OCI-LY1 (cell line): ENCODE results near the gene ERCC1.

ENCODE experiments used
- H2AFZ ChIP-seq: fragments of 200-600 bp; sonication (generic), shearing (Covaris generic); 2 replicates; pipeline ENCODE4 v1.6.0; 2014; ENCODE audit warnings: antibody characterized with exemption, mild to moderate bottlenecking, low read length
- H3F3A ChIP-seq: fragments of 200-600 bp; sonication (generic), shearing (Covaris generic); 2 replicates; pipeline ENCODE4 v1.6.0; 2014; ENCODE audit warnings: mild to moderate bottlenecking, antibody characterized with exemption, low read length, moderate library complexity; ENCODE audit not compliant: insufficient read depth
- H3K27ac ChIP-seq: fragments of 200-600 bp; sonication (generic); 2 replicates; pipeline ENCODE4 v1.5.1; 2014; ENCODE audit warnings: low read length, mixed run types, mild to moderate bottlenecking, low read depth; ENCODE audit not compliant: poor library complexity, severe bottlenecking
- H3K27me3 ChIP-seq: fragments of 200-600 bp; sonication (generic); 2 replicates; pipeline ENCODE4 v1.6.0; 2014; ENCODE audit warnings: antibody characterized with exemption, mild to moderate bottlenecking, low read length, moderate library complexity; ENCODE audit not compliant: insufficient read depth
- H3K36me3 ChIP-seq: fragments of 200-600 bp; sonication (generic); 2 replicates; pipeline ENCODE4 v1.6.1; 2014; ENCODE audit warnings: mild to moderate bottlenecking, antibody characterized with exemption, low read length, moderate library complexity, mixed read lengths; ENCODE audit not compliant: insufficient read depth
- H3K4me1 ChIP-seq: fragments of 200-600 bp; sonication (generic); 2 replicates; pipeline ENCODE4 v1.5.1; 2014; ENCODE audit warnings: mild to moderate bottlenecking, low read length, moderate library complexity; ENCODE audit not compliant: insufficient read depth, severe bottlenecking
- H3K4me2 ChIP-seq: fragments of 200-600 bp; sonication (generic), shearing (Covaris generic); 2 replicates; pipeline ENCODE4 v1.6.1; 2014; ENCODE audit warnings: low read length
- H3K4me3 ChIP-seq: fragments of 200-600 bp; sonication (generic); 2 replicates; pipeline ENCODE4 v1.5.1; 2014; ENCODE audit warnings: low read length, low read depth, mild to moderate bottlenecking, mixed read lengths; ENCODE audit not compliant: poor library complexity, severe bottlenecking
- H3K79me2 ChIP-seq: fragments of 200-600 bp; shearing (Covaris generic); 2 replicates; pipeline ENCODE4 v1.6.1; 2016; ENCODE audit warnings: mixed run types, low read length, mixed read lengths; ENCODE audit not compliant: insufficient read depth
- H3K9ac ChIP-seq: fragments of 200-600 bp; sonication (generic), shearing (Covaris generic); 2 replicates; pipeline ENCODE4 v1.6.1; 2014; ENCODE audit warnings: mild to moderate bottlenecking, low read length, mixed read lengths
- H3K9me2 ChIP-seq: fragments of 200-600 bp; sonication (generic), shearing (Covaris generic); 2 replicates; pipeline ENCODE4 v1.6.1; 2014; ENCODE audit warnings: low read depth, mild to moderate bottlenecking, low read length, mixed read lengths
- H3K9me3 ChIP-seq: fragments of 200-600 bp; shearing (Covaris generic); 2 replicates; pipeline ENCODE4 v1.6.1; 2014; ENCODE audit warnings: low read length, mixed read lengths
- H4K20me1 ChIP-seq: fragments of 200-600 bp; sonication (generic), shearing (Covaris generic); 2 replicates; pipeline ENCODE4 v1.6.0; 2016; ENCODE audit warnings: mild to moderate bottlenecking, low read length; ENCODE audit not compliant: insufficient read depth
- EZH2 ChIP-seq: fragments of 200-600 bp; sonication (generic), shearing (Covaris generic); IDR thresholded peaks from 2 replicates; pipeline ENCODE4 v1.8.0; 2017; ENCODE audit warnings: borderline replicate concordance, mixed run types, mild to moderate bottlenecking, antibody characterized with exemption, low read length, moderate library complexity, mixed read lengths
- TF ChIP-seq, protein P1 (sequence below): fragments of 200-600 bp; sonication (generic), shearing (Covaris generic); IDR thresholded peaks from 2 replicates; pipeline ENCODE4 v1.5.1; 2017; ENCODE audit warnings: mild to moderate bottlenecking, antibody characterized with exemption, low read length, moderate library complexity, mixed read lengths

Gene ERCC1

DNA sequence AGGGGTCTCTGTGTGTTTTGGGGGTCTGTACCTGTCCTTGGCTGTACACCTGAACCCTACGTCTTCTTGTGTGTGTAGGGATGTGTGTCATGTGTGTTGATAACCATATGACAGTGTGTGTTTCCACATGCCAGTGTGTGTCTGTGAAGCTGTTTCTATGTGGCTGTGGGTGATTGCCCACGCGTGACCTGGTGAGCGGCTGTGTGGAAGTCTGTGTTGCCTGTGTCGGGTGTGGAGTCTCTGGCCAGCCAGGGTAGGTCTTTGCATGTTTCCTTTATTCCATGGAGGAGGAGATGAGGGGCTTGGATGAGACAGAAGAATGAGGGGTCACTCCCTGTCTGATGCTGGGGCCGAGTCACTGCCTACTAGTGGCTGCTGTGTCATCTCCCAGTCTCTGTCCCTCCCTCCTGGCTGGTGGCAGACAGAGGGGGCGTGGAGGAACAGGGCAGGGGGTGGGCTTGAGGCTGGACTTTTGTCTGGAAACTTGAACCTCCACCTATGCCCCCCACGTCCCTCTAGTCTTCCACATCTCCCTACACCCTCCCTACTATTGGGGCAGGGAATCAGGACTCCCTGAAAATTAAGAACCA is 41.2 kb upstream of the ERCC1 start:
- Histone ChIP-seq H2AFZ (no peak overlapping the region), H3K9me3 (no peaks in the 10 kb centered on the region), H3K4me1 (peaks cover 29% of the 10 kb centered on the region), H4K20me1 (no peaks in the 10 kb centered on the region), H3K4me3 (no peak overlapping the region), H3K36me3 (no peaks in the 10 kb centered on the region), H3K27ac (no peak overlapping the region), H3F3A (no peaks in the 10 kb centered on the region), H3K27me3 (0 out of 2 replicates have a peak, but pooled peaks cover 6% of the 10 kb centered on the region), H3K79me2 (no peaks in the 10 kb centered on the region), H3K9me2 (no peaks in the 10 kb centered on the region), H3K4me2 (no peak overlapping the region), H3K9ac (no peak overlapping the region)
- TF ChIP-seq, protein P1, sequence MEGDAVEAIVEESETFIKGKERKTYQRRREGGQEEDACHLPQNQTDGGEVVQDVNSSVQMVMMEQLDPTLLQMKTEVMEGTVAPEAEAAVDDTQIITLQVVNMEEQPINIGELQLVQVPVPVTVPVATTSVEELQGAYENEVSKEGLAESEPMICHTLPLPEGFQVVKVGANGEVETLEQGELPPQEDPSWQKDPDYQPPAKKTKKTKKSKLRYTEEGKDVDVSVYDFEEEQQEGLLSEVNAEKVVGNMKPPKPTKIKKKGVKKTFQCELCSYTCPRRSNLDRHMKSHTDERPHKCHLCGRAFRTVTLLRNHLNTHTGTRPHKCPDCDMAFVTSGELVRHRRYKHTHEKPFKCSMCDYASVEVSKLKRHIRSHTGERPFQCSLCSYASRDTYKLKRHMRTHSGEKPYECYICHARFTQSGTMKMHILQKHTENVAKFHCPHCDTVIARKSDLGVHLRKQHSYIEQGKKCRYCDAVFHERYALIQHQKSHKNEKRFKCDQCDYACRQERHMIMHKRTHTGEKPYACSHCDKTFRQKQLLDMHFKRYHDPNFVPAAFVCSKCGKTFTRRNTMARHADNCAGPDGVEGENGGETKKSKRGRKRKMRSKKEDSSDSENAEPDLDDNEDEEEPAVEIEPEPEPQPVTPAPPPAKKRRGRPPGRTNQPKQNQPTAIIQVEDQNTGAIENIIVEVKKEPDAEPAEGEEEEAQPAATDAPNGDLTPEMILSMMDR = no peak
- no peak for TF ChIP-seq EZH2

GRCh38 chr19:45464274-45464673 is 40.6 kb upstream of the ERCC1 start:
- peaks cover 22% of the 10 kb centered on the region for H3K4me1 ChIP-seq
- H2AFZ ChIP-seq = no peak overlapping the region
- no peak overlapping the region for H3K4me2 ChIP-seq
- H3K27me3 ChIP-seq = 0 out of 2 replicates have a peak, but pooled peaks cover 6% of the 10 kb centered on the region
- no peaks in the 10 kb centered on the region for H3K9me2 ChIP-seq
- H3K9ac ChIP-seq = no peak overlapping the region
- H3K4me3 ChIP-seq = no peak overlapping the region
- no peaks in the 10 kb centered on the region for H4K20me1 ChIP-seq
- H3K36me3 ChIP-seq = no peaks in the 10 kb centered on the region
- no peak overlapping the region for H3K27ac ChIP-seq
- H3K9me3 ChIP-seq = no peaks in the 10 kb centered on the region
- no peaks in the 10 kb centered on the region for H3F3A ChIP-seq
- no peaks in the 10 kb centered on the region for H3K79me2 ChIP-seq
- TF ChIP-seq, protein P1 = no peak
- TF ChIP-seq EZH2 = no peak

DNA sequence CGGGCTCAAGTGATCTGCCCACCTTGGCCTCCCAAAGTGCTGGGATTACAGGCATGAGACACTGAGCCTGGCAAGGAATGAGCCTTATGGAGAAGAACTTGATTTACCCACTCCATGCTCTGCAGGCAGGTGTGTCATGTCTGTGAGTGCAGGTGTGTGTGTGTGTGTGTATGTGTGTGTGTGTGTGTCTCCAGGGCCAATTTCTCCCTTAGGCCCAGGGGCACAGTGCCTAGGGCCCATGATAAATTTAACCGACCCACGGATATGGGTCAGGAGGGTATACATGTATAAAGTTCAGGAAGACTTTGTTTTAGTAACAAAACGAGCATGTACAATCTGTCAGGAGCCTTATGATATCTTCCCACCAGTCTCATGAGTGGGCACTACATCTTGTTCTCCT is 39.5 kb upstream of the ERCC1 start:
- Histone ChIP-seq H2AFZ (no peak overlapping the region), H3K79me2 (no peaks in the 10 kb centered on the region), H3K27ac (no peak overlapping the region), H3K4me2 (no peak overlapping the region), H3K9me3 (no peaks in the 10 kb centered on the region), H3K27me3 (0 out of 2 replicates have a peak, but pooled peaks cover 6% of the 10 kb centered on the region), H4K20me1 (no peaks in the 10 kb centered on the region), H3K4me1 (peaks cover 19% of the 10 kb centered on the region), H3K36me3 (no peaks in the 10 kb centered on the region), H3K4me3 (no peak overlapping the region), H3K9ac (no peak overlapping the region), H3F3A (no peaks in the 10 kb centered on the region), H3K9me2 (no peaks in the 10 kb centered on the region)
- TF ChIP-seq, protein P1 = no peak
- no peak for TF ChIP-seq EZH2
